ACC112 (cell line): ENCODE measurements around the gene PER3.

Experiments used
- H2AFZ ChIP-seq: fragments of 200-600 bp; sonication (generic); one replicate; pipeline ENCODE4 v1.6.0; 2017; ENCODE audit warnings: antibody characterized with exemption, low read length; ENCODE audit not compliant: unreplicated experiment
- H3K27ac ChIP-seq: fragments of 200-600 bp; sonication (generic); 2 replicates; pipeline ENCODE4 v1.5.1; 2014; ENCODE audit warnings: low read depth, mild to moderate bottlenecking, antibody characterized with exemption, low read length, moderate library complexity
- H3K27me3 ChIP-seq: fragments of 200-600 bp; sonication (generic); 2 replicates; pipeline ENCODE4 v1.6.1; 2014; ENCODE audit warnings: mild to moderate bottlenecking, antibody characterized with exemption, low read length, moderate library complexity, mixed read lengths; ENCODE audit not compliant: insufficient read depth
- H3K36me3 ChIP-seq: fragments of 200-600 bp; sonication (generic); 2 replicates; pipeline ENCODE4 v1.6.1; 2016; ENCODE audit warnings: mild to moderate bottlenecking, antibody characterized with exemption, low read length, moderate library complexity, mixed read lengths; ENCODE audit not compliant: insufficient read depth
- H3K4me1 ChIP-seq: fragments of 200-600 bp; sonication (generic); one replicate; pipeline ENCODE4 v1.6.1; 2016; ENCODE audit warnings: low read length, mixed read lengths; ENCODE audit not compliant: insufficient read depth, unreplicated experiment, control insufficient read depth
- H3K4me3 ChIP-seq: fragments of 200-600 bp; sonication (generic); 2 replicates; pipeline ENCODE4 v1.5.1; 2014; ENCODE audit warnings: mild to moderate bottlenecking, low read depth, low read length
- H3K79me2 ChIP-seq: fragments of 200-600 bp; sonication (generic); one replicate; pipeline ENCODE4 v1.6.0; 2016; ENCODE audit warnings: low read length; ENCODE audit not compliant: control insufficient read depth, unreplicated experiment, insufficient read depth

Gene PER3

DNA sequence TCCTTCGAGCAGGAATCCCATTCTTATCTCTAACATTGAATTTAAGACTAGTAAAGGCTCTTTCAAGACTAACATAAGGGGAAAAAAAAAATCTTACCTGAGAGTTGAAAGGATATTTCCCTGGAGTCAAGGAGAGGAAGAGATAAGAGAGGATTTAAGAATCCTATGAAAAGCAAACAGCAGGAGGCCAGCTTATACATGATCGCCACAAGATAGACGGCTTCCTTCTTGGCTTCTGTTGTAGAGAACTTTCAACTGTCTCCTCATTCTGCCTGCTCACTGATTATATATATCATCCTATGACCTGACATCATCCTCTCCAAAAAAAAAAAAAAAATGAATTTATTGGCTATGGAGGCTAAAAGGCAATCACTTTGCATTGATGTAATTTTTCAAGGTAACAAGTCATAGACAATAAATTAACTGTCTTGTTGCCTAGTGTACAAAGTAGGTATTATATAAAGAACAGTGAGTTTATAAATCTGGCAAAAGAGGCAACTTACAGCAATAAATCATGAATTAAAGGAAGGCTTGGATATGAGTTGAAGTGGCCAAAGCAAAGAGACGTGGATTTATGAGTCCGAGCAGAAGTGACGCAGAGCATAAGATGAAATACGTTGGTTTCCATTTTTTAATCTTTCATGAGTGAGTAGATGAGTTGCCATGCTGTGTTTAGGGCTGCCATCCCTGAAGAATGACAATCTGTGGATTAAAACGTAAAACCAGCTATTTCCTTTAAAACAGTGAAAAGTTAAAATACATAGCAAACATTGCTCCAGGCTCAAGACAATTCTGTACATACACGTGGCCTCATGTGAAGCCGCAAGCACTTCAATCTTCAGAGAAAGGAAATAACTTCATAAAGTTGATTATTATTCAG is 69.0 kb downstream of the PER3 start, which contains the start of gene UTS2:
Gene UTS2 (minus strand): TSS at position 262 of the 880 bp plus-strand sequence. CDS start 62 bp downstream, at position 200.
- no peak within 1 kb of the TSS for H3K4me3 ChIP-seq
- no peaks in the 10 kb centered on the region for H3K36me3 ChIP-seq
- no peaks in the 10 kb centered on the region for H3K27me3 ChIP-seq
- no peaks in the 10 kb centered on the region for H3K79me2 ChIP-seq
- no peaks in the 10 kb centered on the region for H3K4me1 ChIP-seq
- H3K27ac ChIP-seq: no peak within 1 kb of the TSS
- H2AFZ ChIP-seq: no peak within 1 kb of the TSS

DNA sequence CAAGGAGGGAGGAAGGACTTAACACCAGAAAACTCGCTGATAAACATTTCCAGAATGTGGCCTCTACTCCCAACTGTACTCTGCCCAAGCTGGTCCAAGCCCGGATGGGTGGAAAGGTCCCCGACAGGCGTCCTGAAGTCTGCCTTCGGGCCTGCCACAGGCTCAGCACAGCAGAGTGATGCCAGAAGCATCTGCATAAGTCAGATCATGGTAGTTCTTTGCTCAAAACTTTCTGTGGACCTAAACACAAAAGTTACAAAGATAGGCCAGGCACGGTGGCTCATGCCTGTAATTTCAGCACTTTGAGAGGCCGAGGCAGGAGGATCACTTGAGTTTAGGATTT is 69.6 kb downstream of the PER3 start:
- Histone ChIP-seq H3K79me2 (no peaks in the 10 kb centered on the region), H3K27ac (no peak overlapping the region), H3K36me3 (no peaks in the 10 kb centered on the region), H3K4me3 (no peak overlapping the region), H3K4me1 (no peaks in the 10 kb centered on the region), H2AFZ (no peak overlapping the region), H3K27me3 (no peaks in the 10 kb centered on the region)

- no peak overlapping the region for H3K4me3 ChIP-seq
- H3K79me2 ChIP-seq: no peaks in the 10 kb centered on the region
- no peaks in the 10 kb centered on the region for H3K4me1 ChIP-seq
- no peak overlapping the region for H3K27ac ChIP-seq
- H3K27me3 ChIP-seq: no peaks in the 10 kb centered on the region
- peak overlapping the region; percentile 3 for H2AFZ ChIP-seq
- no peaks in the 10 kb centered on the region for H3K36me3 ChIP-seq
Measured at GRCh38 chr1:7856345-7856744, 72.3 kb downstream of the PER3 start.

- Histone ChIP-seq H3K27ac (no peak overlapping the region), H3K79me2 (no peaks in the 10 kb centered on the region), H3K36me3 (no peaks in the 10 kb centered on the region), H3K4me1 (no peaks in the 10 kb centered on the region), H2AFZ (no peak overlapping the region), H3K27me3 (no peaks in the 10 kb centered on the region), H3K4me3 (no peak overlapping the region)
Measured at GRCh38 chr1:7857000-7857399, 72.9 kb downstream of the PER3 start.

DNA sequence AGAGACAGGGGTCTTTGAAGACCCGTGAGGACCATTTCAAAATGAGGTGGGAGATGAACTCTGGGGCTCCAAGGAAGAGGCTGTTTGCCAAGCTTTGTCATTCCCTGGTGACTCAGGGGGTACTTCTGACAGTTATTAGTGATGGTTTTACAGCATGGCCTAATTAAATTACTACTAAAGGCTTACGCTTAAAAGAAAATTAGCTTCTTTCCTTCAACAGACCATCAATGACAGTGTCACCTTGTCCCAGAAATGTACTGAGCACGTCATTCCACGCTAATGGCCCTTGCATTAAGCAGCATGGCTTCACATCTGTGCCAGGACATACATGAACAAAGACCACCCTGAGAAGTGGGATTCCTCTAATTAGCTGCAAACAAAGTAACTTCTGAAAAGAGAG is 73.9 kb downstream of the PER3 start:
- H3K4me3 ChIP-seq: no peak overlapping the region
- H3K36me3 ChIP-seq: no peaks in the 10 kb centered on the region
- H3K27me3 ChIP-seq: no peaks in the 10 kb centered on the region
- H2AFZ ChIP-seq: no peak overlapping the region
- H3K79me2 ChIP-seq: no peaks in the 10 kb centered on the region
- no peak overlapping the region for H3K27ac ChIP-seq
- no peaks in the 10 kb centered on the region for H3K4me1 ChIP-seq

- H3K27me3 ChIP-seq: no peaks in the 10 kb centered on the region
- no peaks in the 10 kb centered on the region for H3K36me3 ChIP-seq
- H3K4me3 ChIP-seq: no peak overlapping the region
- no peaks in the 10 kb centered on the region for H3K4me1 ChIP-seq
- no peak overlapping the region for H3K27ac ChIP-seq
- H3K79me2 ChIP-seq: no peaks in the 10 kb centered on the region
- H2AFZ ChIP-seq: no peak overlapping the region
Measured at GRCh38 chr1:7859406-7859805, 75.3 kb downstream of the PER3 start.

DNA sequence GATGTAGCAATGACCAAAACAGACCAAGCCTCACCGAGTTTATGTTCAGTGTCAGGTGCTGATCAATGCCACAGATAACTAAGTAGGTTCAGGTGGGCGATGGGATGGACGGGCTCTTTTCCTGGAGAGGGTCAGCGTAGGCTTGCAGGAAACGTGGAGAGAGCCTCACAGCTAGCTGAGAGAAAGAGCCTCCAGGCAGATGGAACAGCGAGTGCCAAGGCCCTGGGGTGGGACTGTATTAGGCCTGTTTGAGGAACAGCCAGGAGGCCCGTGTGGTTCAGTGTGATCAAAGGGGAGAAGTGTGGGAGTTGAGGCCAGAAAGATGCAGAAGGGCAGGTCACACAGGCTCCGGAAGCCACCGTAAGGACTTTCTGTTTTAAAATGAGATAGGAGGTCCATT is 76.0 kb downstream of the PER3 start:
- H3K27me3 ChIP-seq: no peaks in the 10 kb centered on the region
- H3K79me2 ChIP-seq: no peaks in the 10 kb centered on the region
- H3K36me3 ChIP-seq: no peaks in the 10 kb centered on the region
- no peak overlapping the region for H2AFZ ChIP-seq
- H3K4me1 ChIP-seq: no peaks in the 10 kb centered on the region
- no peak overlapping the region for H3K4me3 ChIP-seq
- H3K27ac ChIP-seq: no peak overlapping the region

DNA sequence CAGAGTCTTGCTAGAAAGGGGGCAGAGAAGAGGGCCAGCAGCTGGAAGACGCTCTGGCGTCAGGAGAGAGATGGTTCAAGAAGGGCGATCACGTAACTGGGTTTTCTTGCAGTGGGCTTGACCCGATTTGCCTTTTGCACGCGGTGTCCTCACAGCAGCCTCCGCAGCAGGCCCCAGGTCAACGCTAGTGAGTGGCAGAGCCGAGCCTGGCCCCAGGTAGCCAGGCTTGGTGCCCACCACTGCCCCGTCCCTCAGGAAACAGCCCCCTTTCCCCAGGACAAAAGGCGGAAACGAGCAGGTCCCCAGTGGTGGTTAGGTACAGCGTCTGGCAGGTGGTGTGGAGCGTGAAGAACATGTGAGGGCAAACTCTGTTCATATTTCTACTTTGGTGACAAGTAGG is 77.4 kb downstream of the PER3 start:
- Histone ChIP-seq H3K27me3 (no peaks in the 10 kb centered on the region), H3K36me3 (no peaks in the 10 kb centered on the region), H3K79me2 (no peaks in the 10 kb centered on the region), H3K27ac (no peak overlapping the region), H3K4me1 (no peaks in the 10 kb centered on the region), H2AFZ (no peak overlapping the region), H3K4me3 (no peak overlapping the region)

GRCh38 chr1:7862211-7863060 is 78.3 kb downstream of the PER3 start:
- no peaks in the 10 kb centered on the region for H3K4me1 ChIP-seq
- no peak overlapping the region for H3K27ac ChIP-seq
- H3K79me2 ChIP-seq: no peaks in the 10 kb centered on the region
- H3K4me3 ChIP-seq: no peak overlapping the region
- H2AFZ ChIP-seq: no peak overlapping the region
- H3K27me3 ChIP-seq: no peaks in the 10 kb centered on the region
- no peaks in the 10 kb centered on the region for H3K36me3 ChIP-seq

- Histone ChIP-seq H3K4me3 (no peak overlapping the region), H3K27ac (no peak overlapping the region), H2AFZ (no peak overlapping the region), H3K79me2 (no peaks in the 10 kb centered on the region), H3K4me1 (no peaks in the 10 kb centered on the region), H3K27me3 (no peaks in the 10 kb centered on the region), H3K36me3 (no peaks in the 10 kb centered on the region)
Measured at GRCh38 chr1:7863756-7864328, 79.8 kb downstream of the PER3 start.
